Naive B cell (primary cell): ENCODE results near the gene MS4A2. TPM values are rescaled to one million over a fixed set of nuclear protein-coding genes. Genes with fewer than 3 reads are reported as not detected.
"Not testable (repeated sequence)": the region's sequence is repeated elsewhere in the genome, so short reads cannot be mapped to it uniquely, and the experiment has no call there.

Experiments
- ATAC-seq, 2 donors: fragments of 150-1000 bp; cut with Tn5 transposase; 2 replicates each; pipeline ENCODE4 v1.10.0; 2021; ENCODE audit warnings: low read depth in 2 of 2, mild to moderate bottlenecking in 2 of 2, moderate library complexity in 2 of 2
- DNase-seq: peaks from one replicate; pipeline ENCODE4 v3.0.0; 2022
- H3K27ac Mint-ChIP-seq, 6 donors: one replicate each; pipeline ENCODE4 v1.8.0; 2020 to 2022; ENCODE audit warnings: mild to moderate bottlenecking in 6 of 6, mixed read lengths in 6 of 6, moderate library complexity in 5 of 6, inconsistent platforms in 2 of 6
- H3K27me3 Mint-ChIP-seq, 3 donors: one replicate each; pipeline ENCODE4 v1.8.0; 2021 to 2022; ENCODE audit warnings: mixed read lengths in 3 of 3, mild to moderate bottlenecking in 1 of 3
- H3K36me3 Mint-ChIP-seq, 2 donors: one replicate each; pipeline ENCODE4 v1.8.0; 2020 to 2022; ENCODE audit warnings: mixed read lengths in 2 of 2, inconsistent platforms in 1 of 2, mild to moderate bottlenecking in 1 of 2
- H3K4me1 Mint-ChIP-seq, 3 donors: one replicate each; pipeline ENCODE4 v1.8.0; 2020 to 2022; ENCODE audit warnings: mixed read lengths in 3 of 3, inconsistent platforms in 1 of 3, mild to moderate bottlenecking in 1 of 3, moderate library complexity in 1 of 3
- H3K4me3 Mint-ChIP-seq, 8 donors: one replicate each; pipeline ENCODE4 v1.8.0; 2020 to 2022; ENCODE audit warnings: mild to moderate bottlenecking in 8 of 8, mixed read lengths in 8 of 8, moderate library complexity in 8 of 8, inconsistent platforms in 2 of 8
- H3K9me3 Mint-ChIP-seq, 7 donors: one replicate each; pipeline ENCODE4 v1.8.0; 2020 to 2022; ENCODE audit warnings: mixed read lengths in 7 of 7, mild to moderate bottlenecking in 5 of 7, inconsistent platforms in 2 of 7, moderate library complexity in 1 of 7
- polyA plus RNA-seq, 6 donors: library from polyadenylated mRNA; unstranded; fragments of 300-500 nt; fragmentation: Illumina TruSeq; gene quantifications; one replicate each; pipeline ENCODE4 v1.2.3, GENCODE V29; 2021; ENCODE audit warnings: low read depth in 6 of 6

Gene MS4A2
- polyA plus RNA-seq, result not detected

DNA sequence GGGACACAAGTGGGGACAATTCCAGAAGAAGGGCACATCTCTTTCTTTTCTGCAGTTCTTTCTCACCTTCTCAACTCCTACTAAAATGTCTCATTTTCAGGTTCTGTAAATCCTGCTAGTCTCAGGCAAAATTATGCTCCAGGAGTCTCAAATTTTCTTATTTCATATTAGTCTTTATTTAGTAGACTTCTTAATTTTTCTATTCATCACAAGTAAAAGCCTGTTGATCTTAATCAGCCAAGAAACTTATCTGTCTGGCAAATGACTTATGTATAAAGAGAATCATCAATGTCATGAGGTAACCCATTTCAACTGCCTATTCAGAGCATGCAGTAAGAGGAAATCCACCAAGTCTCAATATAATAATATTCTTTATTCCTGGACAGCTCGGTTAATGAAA lies at the start of gene MS4A2:
Gene MS4A2 (plus strand): TSS at position 301 of the 400 bp plus-strand sequence. CDS start 102 bp downstream, outside the sequence.
- ATAC-seq, result no peak
- Mint-ChIP-seq H3K27ac (no peak within 1 kb of the TSS), H3K27me3 (peaks cover 5 to 44% (median 12%) of the 10 kb centered on the region in 3 donors), H3K4me3 (no peak within 1 kb of the TSS), H3K36me3 (no peaks in the 10 kb centered on the region), H3K9me3 (peaks cover 0 to 3% (median 0%) of the 10 kb centered on the region in 7 donors), H3K4me1 (peaks cover 0 to 6% (median 0%) of the 10 kb centered on the region in 3 donors)
- no peak for DNase-seq

DNA sequence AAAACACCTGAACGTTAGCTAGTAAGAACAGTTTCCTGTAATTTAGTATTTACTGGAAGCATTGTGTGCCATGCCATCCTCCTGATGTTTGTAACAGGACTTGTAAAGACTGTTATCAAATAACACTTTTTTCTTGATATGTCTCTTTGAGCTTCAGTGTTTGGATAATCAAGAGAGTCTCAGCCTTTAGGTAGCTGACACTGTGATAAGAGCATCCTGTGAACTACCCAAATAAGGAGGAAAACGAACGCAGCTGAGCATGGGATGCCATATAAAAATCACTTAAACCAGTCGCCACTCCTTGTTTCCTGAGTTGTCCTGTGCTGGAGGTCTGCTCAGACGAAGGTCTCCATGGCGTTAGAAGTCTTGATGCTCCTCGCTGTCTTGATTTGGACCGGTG lies 48.4 kb upstream of the MS4A2 start, which contains the start of gene OOSP2:
Gene OOSP2 (plus strand): TSS at position 301 of the 400 bp plus-strand sequence. CDS start 51 bp downstream, at position 352.
- DNase-seq (no peak), ATAC-seq (no peak)
- Mint-ChIP-seq H3K27ac (no peak within 1 kb of the TSS), H3K4me1 (no peaks in the 10 kb centered on the region), H3K27me3 (peaks cover 0 to 3% (median 0%) of the 10 kb centered on the region in 3 donors), H3K36me3 (peaks cover 0 to 4% of the 10 kb centered on the region in 2 donors), H3K9me3 (no peaks in the 10 kb centered on the region), H3K4me3 (no peak within 1 kb of the TSS)

DNA sequence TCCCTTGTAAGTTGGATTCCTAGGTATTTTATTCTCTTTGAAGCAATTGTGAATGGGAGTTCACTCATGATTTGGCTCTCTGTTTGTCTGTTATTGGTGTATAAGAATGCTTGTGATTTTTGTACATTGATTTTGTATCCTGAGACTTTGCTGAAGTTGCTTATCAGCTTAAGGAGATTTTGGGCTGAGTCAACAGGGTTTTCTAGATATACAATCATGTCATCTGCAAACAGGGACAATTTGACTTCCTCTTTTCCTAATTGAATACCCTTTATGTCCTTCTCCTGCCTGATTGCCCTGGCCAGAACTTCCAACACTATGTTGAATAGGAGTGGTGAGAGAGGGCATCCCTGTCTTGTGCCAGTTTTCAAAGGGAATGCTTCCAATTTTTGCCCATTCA lies 38.0 kb upstream of the MS4A2 start:
- ATAC-seq, H3K4me3 Mint-ChIP-seq, DNase-seq, H3K4me1 Mint-ChIP-seq, H3K36me3 Mint-ChIP-seq, H3K27ac Mint-ChIP-seq, H3K9me3 Mint-ChIP-seq: not testable (repeated sequence)
- H3K27me3 Mint-ChIP-seq, result peaks cover 8 to 10% (median 9%) of the 10 kb centered on the region in 3 donors

GRCh38 chr11:60050839-60051238 lies 37.6 kb upstream of the MS4A2 start:
- not testable (repeated sequence) for H3K27me3 Mint-ChIP-seq, H3K27ac Mint-ChIP-seq, H3K36me3 Mint-ChIP-seq, DNase-seq, H3K4me3 Mint-ChIP-seq, H3K9me3 Mint-ChIP-seq, H3K4me1 Mint-ChIP-seq, ATAC-seq

- peaks cover 0 to 5% (median 4%) of the 10 kb centered on the region in 3 donors for H3K27me3 Mint-ChIP-seq
- H3K4me1 Mint-ChIP-seq, result no peaks in the 10 kb centered on the region
- H3K36me3 Mint-ChIP-seq, result no peaks in the 10 kb centered on the region
- peaks cover 0 to 9% (median 2%) of the 10 kb centered on the region in 7 donors for H3K9me3 Mint-ChIP-seq
- H3K4me3 Mint-ChIP-seq, result no peak within 1 kb of the TSS
- no peak for ATAC-seq
- DNase-seq, result no peak
- H3K27ac Mint-ChIP-seq, result peak within 1 kb of the TSS in 1 of 6 donors; percentile 3
Measured at GRCh38 chr11:60056349-60056969, 32.0 kb upstream of the MS4A2 start, which contains the start of gene MS4A3. TSS of gene MS4A3 (plus strand) at chr11:60056665. CDS start at chr11:60061161, 4,496 bp downstream.

DNA sequence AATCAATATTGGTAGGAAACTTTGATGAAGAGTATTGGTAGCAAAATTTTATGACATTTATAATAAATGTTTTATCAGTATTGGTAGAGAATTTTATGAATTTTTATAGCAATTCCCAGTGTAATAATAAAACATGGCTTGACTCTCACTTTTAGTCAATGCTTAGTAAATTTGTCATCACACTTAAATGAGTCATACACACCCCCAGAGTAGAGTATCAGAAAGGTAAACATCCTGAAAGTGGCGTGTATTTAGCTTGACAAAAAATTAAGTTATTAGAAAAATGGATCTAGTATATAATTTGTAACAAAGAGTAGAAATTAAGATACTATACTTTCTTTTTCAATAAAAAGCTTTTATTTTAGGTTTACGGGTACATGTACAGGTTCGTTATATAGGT lies 29.4 kb upstream of the MS4A2 start:
- H3K4me3 Mint-ChIP-seq, result no peak overlapping the region
- DNase-seq (no peak), ATAC-seq (no peak)
- no peaks in the 10 kb centered on the region for H3K36me3 Mint-ChIP-seq
- H3K27me3 Mint-ChIP-seq, result peaks cover 0 to 5% (median 4%) of the 10 kb centered on the region in 3 donors
- H3K4me1 Mint-ChIP-seq, result no peaks in the 10 kb centered on the region
- H3K9me3 Mint-ChIP-seq, result peaks cover 0 to 9% (median 2%) of the 10 kb centered on the region in 7 donors
- no peak overlapping the region for H3K27ac Mint-ChIP-seq

GRCh38 chr11:60059521-60060240 lies 28.8 kb upstream of the MS4A2 start:
- DNase-seq (no peak), ATAC-seq (no peak)
- Mint-ChIP-seq H3K27me3 (peaks cover 0 to 5% (median 4%) of the 10 kb centered on the region in 3 donors), H3K4me1 (no peaks in the 10 kb centered on the region), H3K36me3 (no peaks in the 10 kb centered on the region), H3K9me3 (peaks cover 0 to 9% (median 2%) of the 10 kb centered on the region in 7 donors), H3K4me3 (no peak overlapping the region), H3K27ac (no peak overlapping the region)

DNA sequence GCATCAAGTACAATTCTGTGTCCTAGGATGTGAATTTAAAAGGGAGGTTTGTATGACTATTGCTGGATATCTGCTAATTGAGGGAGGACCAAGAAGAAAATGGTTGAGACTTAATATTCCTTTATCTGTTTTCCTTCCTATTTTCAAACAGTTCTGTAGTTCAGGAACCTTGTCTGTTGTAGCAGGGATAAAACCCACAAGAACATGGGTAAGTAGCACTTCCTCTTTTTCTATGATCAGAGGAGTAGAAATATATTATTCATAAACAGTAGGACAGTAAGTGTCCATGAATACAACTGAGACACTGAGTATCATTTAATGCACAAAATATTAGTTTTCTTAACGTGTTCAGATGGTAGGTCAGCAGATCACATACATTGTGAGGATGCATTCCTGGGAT lies 24.4 kb upstream of the MS4A2 start:
- peak; percentile 36 to 74 for ATAC-seq
- no peak overlapping the region for H3K4me3 Mint-ChIP-seq
- DNase-seq, result peak; percentile 11

GRCh38 chr11:60065801-60066200 lies 22.7 kb upstream of the MS4A2 start:
- Mint-ChIP-seq H3K4me3 (no peak overlapping the region), H3K27ac (no peak overlapping the region), H3K9me3 (no peaks in the 10 kb centered on the region), H3K27me3 (peaks cover 0 to 6% (median 0%) of the 10 kb centered on the region in 3 donors), H3K4me1 (no peaks in the 10 kb centered on the region), H3K36me3 (no peaks in the 10 kb centered on the region)
- ATAC-seq, result no peak
- no peak for DNase-seq

More for the DNA sequence above, 24.4 kb upstream of the MS4A2 start:
- Mint-ChIP-seq H3K9me3 (peaks cover 0 to 9% (median 0%) of the 10 kb centered on the region in 7 donors), H3K27ac (no peak overlapping the region), H3K36me3 (no peaks in the 10 kb centered on the region), H3K27me3 (no peaks in the 10 kb centered on the region), H3K4me1 (no peaks in the 10 kb centered on the region)

GRCh38 chr11:60069450-60069849 lies 19.0 kb upstream of the MS4A2 start:
- Mint-ChIP-seq H3K27ac (no peak overlapping the region), H3K4me1 (no peaks in the 10 kb centered on the region), H3K4me3 (no peak overlapping the region), H3K9me3 (no peaks in the 10 kb centered on the region), H3K36me3 (no peaks in the 10 kb centered on the region), H3K27me3 (peaks cover 5 to 19% (median 5%) of the 10 kb centered on the region in 3 donors)
- DNase-seq (no peak), ATAC-seq (no peak)

GRCh38 chr11:60071644-60072043 lies 16.8 kb upstream of the MS4A2 start:
- ATAC-seq, H3K4me1 Mint-ChIP-seq, H3K27ac Mint-ChIP-seq, H3K9me3 Mint-ChIP-seq, H3K4me3 Mint-ChIP-seq, DNase-seq, H3K36me3 Mint-ChIP-seq: not testable (repeated sequence)
- peaks cover 5 to 19% (median 10%) of the 10 kb centered on the region in 3 donors for H3K27me3 Mint-ChIP-seq

GRCh38 chr11:60077216-60077817 lies 11.1 kb upstream of the MS4A2 start:
- Mint-ChIP-seq H3K27ac (no peak overlapping the region), H3K4me3 (no peak overlapping the region), H3K27me3 (peaks cover 4 to 9% (median 8%) of the 10 kb centered on the region in 3 donors), H3K9me3 (peaks cover 0 to 33% (median 18%) of the 10 kb centered on the region in 7 donors), H3K36me3 (peaks cover 0 to 8% of the 10 kb centered on the region in 2 donors), H3K4me1 (no peaks in the 10 kb centered on the region)
- ATAC-seq (no peak), DNase-seq (no peak)

DNA sequence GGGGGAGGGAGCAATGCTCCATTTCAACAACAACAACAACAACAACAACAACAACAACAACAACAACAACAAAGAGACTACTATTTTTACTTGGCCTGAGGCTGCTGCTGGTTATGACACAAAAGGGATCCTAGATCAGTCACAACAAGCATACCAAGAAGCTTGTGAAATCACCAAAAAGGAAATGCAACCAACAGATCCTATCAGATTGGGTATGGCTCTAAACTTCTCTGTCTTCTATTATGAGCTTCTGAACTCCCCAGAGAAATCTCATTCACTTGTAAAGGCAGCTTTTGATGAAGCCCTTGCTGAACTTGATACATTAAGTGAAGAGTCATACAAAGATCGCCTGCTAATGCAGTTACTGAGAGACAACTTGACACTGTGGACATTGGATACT lies 10.5 kb upstream of the MS4A2 start:
- ATAC-seq, result no peak
- Mint-ChIP-seq H3K4me3 (no peak overlapping the region), H3K27me3 (peaks cover 4 to 9% (median 8%) of the 10 kb centered on the region in 3 donors), H3K36me3 (peaks cover 0 to 8% of the 10 kb centered on the region in 2 donors), H3K4me1 (no peaks in the 10 kb centered on the region), H3K9me3 (peaks cover 0 to 35% (median 18%) of the 10 kb centered on the region in 7 donors), H3K27ac (no peak overlapping the region)
- no peak for DNase-seq
